ENCODE measurements around the gene HACD4.

HACD4 gene

DNA sequence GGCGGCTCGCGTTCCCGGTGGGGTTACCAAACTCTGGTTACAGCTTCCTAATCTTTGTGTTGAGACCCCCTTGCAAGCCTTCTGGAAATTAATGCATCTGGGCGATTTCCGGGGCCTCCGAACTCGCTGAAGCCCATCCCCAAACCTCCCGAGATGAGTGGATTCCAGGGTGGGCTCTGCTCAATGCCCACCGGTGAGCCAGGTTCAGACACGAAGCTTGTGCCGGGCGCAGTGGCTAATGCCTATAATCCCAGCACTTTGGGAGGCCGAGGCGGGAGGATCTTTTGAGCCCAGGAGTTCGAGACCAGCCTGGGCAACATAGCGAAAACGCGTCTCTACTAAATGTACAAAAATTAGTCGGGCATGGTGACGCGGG lies 356 bp upstream of the HACD4 start:
- TF ChIP-seq, protein P1, sequence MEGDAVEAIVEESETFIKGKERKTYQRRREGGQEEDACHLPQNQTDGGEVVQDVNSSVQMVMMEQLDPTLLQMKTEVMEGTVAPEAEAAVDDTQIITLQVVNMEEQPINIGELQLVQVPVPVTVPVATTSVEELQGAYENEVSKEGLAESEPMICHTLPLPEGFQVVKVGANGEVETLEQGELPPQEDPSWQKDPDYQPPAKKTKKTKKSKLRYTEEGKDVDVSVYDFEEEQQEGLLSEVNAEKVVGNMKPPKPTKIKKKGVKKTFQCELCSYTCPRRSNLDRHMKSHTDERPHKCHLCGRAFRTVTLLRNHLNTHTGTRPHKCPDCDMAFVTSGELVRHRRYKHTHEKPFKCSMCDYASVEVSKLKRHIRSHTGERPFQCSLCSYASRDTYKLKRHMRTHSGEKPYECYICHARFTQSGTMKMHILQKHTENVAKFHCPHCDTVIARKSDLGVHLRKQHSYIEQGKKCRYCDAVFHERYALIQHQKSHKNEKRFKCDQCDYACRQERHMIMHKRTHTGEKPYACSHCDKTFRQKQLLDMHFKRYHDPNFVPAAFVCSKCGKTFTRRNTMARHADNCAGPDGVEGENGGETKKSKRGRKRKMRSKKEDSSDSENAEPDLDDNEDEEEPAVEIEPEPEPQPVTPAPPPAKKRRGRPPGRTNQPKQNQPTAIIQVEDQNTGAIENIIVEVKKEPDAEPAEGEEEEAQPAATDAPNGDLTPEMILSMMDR (IDR thresholded peaks at IDR 0.05) = no peak

DNA sequence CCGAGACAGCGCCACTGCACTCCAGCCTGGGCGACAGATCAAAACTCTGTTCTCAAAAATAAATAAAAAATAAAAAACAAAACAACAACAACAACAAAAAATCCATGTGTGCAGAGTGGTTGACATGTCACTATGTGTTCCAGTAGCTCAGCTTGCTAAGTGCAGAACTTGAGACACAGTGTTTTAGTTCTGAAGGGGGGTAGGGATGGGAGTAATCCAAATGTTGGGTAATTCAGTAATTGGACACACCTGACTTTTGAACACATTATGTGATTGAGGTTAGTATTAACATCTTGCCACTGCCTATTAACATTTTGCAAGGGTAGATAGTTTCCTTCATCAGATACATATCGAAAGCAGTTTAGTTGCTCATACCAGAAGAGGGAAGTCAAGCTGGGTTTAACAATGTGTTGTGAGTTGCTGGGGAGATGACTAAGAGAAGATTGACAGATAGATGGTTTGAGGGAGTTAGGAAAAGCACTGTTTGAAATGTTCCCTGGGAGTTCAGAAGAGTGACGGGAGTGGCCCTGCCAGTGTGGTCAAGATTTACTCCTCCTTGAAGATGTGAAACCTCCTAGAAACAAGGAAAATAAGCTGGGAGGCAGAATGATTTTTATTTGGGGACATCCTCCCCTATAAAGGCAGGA lies 928 bp downstream of the HACD4 start:
- TF ChIP-seq, protein P1 (IDR thresholded peaks at IDR 0.05) = no peak

- TF ChIP-seq, protein P1 (IDR thresholded peaks at IDR 0.05) = no peak
Measured at GRCh38 chr9:21029661-21030060, 1.8 kb downstream of the HACD4 start.

GRCh38 chr9:21028466-21028865 lies 3.0 kb downstream of the HACD4 start:
- TF ChIP-seq, protein P1 (IDR thresholded peaks at IDR 0.05) = no peak

DNA sequence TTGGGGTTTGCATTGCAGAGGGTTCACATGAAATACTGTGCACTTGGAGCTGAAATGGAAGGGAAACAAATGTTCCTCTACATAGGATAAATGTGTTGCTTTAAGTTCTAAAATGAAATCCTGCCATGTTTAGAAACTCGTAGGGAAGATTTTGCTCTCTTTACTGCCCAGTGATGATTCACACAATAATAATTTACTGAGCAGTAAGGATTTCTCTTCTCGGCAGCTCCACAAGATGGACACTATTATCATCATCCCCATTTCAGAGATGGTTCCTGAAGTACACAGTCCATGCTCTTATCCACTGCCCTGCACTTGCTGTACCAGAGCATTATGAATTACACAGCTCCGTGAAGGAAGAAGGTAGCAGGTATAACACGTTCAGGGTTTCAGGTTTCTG lies 4.1 kb downstream of the HACD4 start:
- TF ChIP-seq, protein P1 (IDR thresholded peaks at IDR 0.05) = no peak

- TF ChIP-seq, protein P1 (IDR thresholded peaks at IDR 0.05) = no peak
Measured at GRCh38 chr9:21023861-21024260, 7.6 kb downstream of the HACD4 start.

DNA sequence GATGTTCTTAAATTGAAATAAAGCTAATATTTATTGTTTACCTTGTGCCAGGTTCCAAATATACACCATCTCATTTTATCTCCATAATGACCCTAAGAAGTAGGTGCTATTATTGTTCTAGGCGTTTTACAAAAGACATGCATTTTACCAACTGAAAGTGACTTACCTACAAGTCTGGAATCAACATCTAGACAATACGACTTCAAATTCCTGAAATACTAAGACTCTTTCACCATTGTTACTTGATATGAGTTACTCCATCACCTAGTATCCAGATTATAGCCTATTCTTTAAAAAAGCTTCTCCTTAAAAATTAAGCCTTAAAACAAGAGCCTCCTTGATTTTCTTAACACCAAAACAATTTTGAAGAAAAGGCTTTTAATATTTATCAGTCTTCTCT lies 13.3 kb downstream of the HACD4 start:
- TF ChIP-seq, protein P1 (IDR thresholded peaks at IDR 0.05) = no peak

Measured in LNCAP (cell line).